Measurements from ENCODE around the gene SLC18A3. TPM values are rescaled to one million over a fixed set of nuclear protein-coding genes. Genes with fewer than 3 reads are reported as not detected.

The SLC18A3 gene
- total RNA-seq, 4 donors from 2014 or later: not detected

Other genes starting within 250 kb of the SLC18A3 start
- gene DRGX, start 214.2 kb upstream of the SLC18A3 start, total RNA-seq: not detected
- gene ERCC6, start 71.2 kb upstream of the SLC18A3 start, total RNA-seq: 10 to 100 TPM; 11.6 to 21.0 (median 17.5) TPM
- not detected for gene CHAT, start 3.7 kb downstream of the SLC18A3 start, total RNA-seq
- not detected for gene C10orf53, start 69.3 kb downstream of the SLC18A3 start, total RNA-seq
- not detected for gene OGDHL, start 152.0 kb downstream of the SLC18A3 start, total RNA-seq

All from tibial nerve (tissue), 4 donors.